HEK293T (cell line): Measurements from ENCODE around the gene KCTD6.

Experiments used
- CTCF ChIA-PET: fragments of 350-600 bp; formaldehyde crosslinking; extraction: SDS; loops from one replicate; lab custom pipeline; 2021; ENCODE audit warnings: antibody characterized with exemption, inconsistent platforms; lab: Yijun Ruan, JAX
- POLR2A ChIA-PET: fragments of 350-600 bp; formaldehyde crosslinking; extraction: SDS; loops from one replicate; lab custom pipeline; 2020; ENCODE audit warnings: antibody characterized with exemption, inconsistent platforms; lab: Yijun Ruan, JAX
- DNase-seq: peaks from one replicate; pipeline ENCODE4 v3.0.0; 2012; ENCODE audit warnings: mixed read lengths; ENCODE audit errors: extremely low spot score
- ARNT ChIP-seq: fragments of 450-650 bp; IDR thresholded peaks from 2 replicates; pipeline ENCODE4 v1.6.1; 2017; ENCODE audit warnings: mild to moderate bottlenecking
- BHLHE40 ChIP-seq: fragments of 450-650 bp; IDR thresholded peaks from 2 replicates; pipeline ENCODE4 v1.6.1; 2016; ENCODE audit warnings: mild to moderate bottlenecking, moderate library complexity, borderline replicate concordance
- CTBP1 ChIP-seq: fragments of 450-650 bp; IDR thresholded peaks from 2 replicates; pipeline ENCODE4 v1.6.1; 2016; ENCODE audit warnings: borderline replicate concordance
- ELF4 ChIP-seq: fragments of 450-650 bp; IDR thresholded peaks from 2 replicates; pipeline ENCODE4 v1.6.1; 2017; ENCODE audit warnings: antibody characterized with exemption
- FOXA1 ChIP-seq: fragments of 450-650 bp; IDR thresholded peaks from 2 replicates; pipeline ENCODE4 v1.6.1; 2016; ENCODE audit warnings: mild to moderate bottlenecking
- FOXK2 ChIP-seq: fragments of 450-650 bp; IDR thresholded peaks from 2 replicates; pipeline ENCODE4 v1.6.1; 2016; ENCODE audit warnings: mild to moderate bottlenecking
- FOXM1 ChIP-seq: fragments of 450-650 bp; IDR thresholded peaks from 2 replicates; pipeline ENCODE4 v1.6.1; 2017; ENCODE audit warnings: mild to moderate bottlenecking, borderline replicate concordance
- HDGF ChIP-seq: fragments of 450-650 bp; IDR thresholded peaks from 2 replicates; pipeline ENCODE4 v1.6.1; 2017; ENCODE audit warnings: antibody characterized with exemption, borderline replicate concordance
- L3MBTL2 ChIP-seq: fragments of 450-650 bp; conservative IDR thresholded peaks from 2 replicates; pipeline ENCODE4 v1.6.1; 2016; ENCODE audit warnings: mild to moderate bottlenecking
- LEF1 ChIP-seq: fragments of 450-650 bp; IDR thresholded peaks from 2 replicates; pipeline ENCODE4 v1.6.1; 2017; ENCODE audit warnings: mild to moderate bottlenecking, borderline replicate concordance
- NFRKB ChIP-seq: fragments of 450-650 bp; IDR thresholded peaks from 2 replicates; pipeline ENCODE4 v1.6.1; 2016; ENCODE audit warnings: mild to moderate bottlenecking, moderate library complexity
- PKNOX1 ChIP-seq: fragments of 450-650 bp; IDR thresholded peaks from 2 replicates; pipeline ENCODE4 v1.6.1; 2016
- SP1 ChIP-seq: fragments of 450-650 bp; IDR thresholded peaks from 2 replicates; pipeline ENCODE4 v1.6.1; 2017
- SUZ12 ChIP-seq: fragments of 450-650 bp; IDR thresholded peaks from 2 replicates; pipeline ENCODE4 v1.6.1; 2016; ENCODE audit warnings: mild to moderate bottlenecking
- TARDBP ChIP-seq: fragments of 450-650 bp; IDR thresholded peaks from 2 replicates; pipeline ENCODE4 v1.6.1; 2016
- ZNF384 ChIP-seq: fragments of 450-650 bp; IDR thresholded peaks from 2 replicates; pipeline ENCODE4 v1.6.1; 2016

KCTD6 gene

DNA sequence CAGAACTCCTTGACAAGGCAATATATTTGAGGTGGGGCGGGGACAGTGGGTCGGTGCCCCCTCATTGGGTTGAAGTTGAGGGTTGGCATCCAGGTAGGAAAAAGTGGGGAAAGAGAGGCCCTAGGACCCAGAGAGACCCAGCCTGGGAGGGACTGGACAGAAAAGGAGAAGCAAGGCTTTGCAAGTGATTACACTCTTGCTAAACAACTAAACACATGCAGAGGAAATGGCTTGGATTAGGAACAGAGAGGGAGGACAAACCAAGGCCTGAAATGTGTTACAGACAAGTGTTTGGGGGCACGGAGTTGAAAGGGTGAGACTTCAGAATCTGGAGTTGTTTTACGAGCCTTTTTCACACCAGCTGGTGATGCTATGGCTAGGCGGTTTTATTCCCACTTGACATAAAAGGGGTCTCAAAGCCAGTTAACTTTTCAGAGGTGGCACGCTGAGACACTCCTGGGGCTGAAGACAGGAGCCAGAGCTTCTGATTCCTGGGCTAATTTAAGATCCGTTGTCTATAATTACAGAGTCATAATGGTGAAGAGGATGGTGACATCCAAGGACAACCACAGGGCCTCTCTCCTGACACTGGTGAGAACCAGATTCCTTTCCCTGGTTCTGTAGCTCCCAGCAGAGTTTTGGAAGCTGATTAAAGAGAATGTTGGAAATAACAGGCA is 7.7 kb upstream of the KCTD6 start:
- no peak for TF ChIP-seq SP1
- TF ChIP-seq BHLHE40: no peak
- no peak for TF ChIP-seq FOXM1
- no peak for TF ChIP-seq L3MBTL2
- no peak for TF ChIP-seq TARDBP
- no peak for TF ChIP-seq ELF4
- no peak for TF ChIP-seq NFRKB
- TF ChIP-seq CTBP1: no peak
- TF ChIP-seq PKNOX1: no peak
- TF ChIP-seq HDGF: no peak
- no peak for TF ChIP-seq SUZ12
- no peak for TF ChIP-seq ARNT
- TF ChIP-seq FOXK2: no peak
- TF ChIP-seq LEF1: no peak
- no peak for TF ChIP-seq FOXA1
- TF ChIP-seq ZNF384: no peak
- CTCF ChIA-PET: interaction anchor here (0.7 to 1.2 kb wide), 2 partner anchors 72 to 184 kb away, joined by 3 to 4 read pairs; no protein-coding TSS in a partner anchor
- no peak for DNase-seq
- POLR2A ChIA-PET: no interaction called here

GRCh38 chr3:58484722-58485069 is 7.2 kb upstream of the KCTD6 start:
- ChIA-PET CTCF (interaction anchor here (1.2 kb wide), 1 partner anchor 185 kb away, joined by 3 read pairs; no protein-coding TSS in a partner anchor), POLR2A (no interaction called here)
- DNase-seq: no peak
- TF ChIP-seq ZNF384 (no peak), CTBP1 (no peak), FOXM1 (no peak), FOXK2 (no peak), SUZ12 (no peak), L3MBTL2 (no peak), LEF1 (no peak), FOXA1 (no peak), BHLHE40 (no peak), HDGF (no peak), ELF4 (no peak), NFRKB (no peak), TARDBP (no peak), ARNT (no peak), SP1 (no peak), PKNOX1 (no peak)

DNA sequence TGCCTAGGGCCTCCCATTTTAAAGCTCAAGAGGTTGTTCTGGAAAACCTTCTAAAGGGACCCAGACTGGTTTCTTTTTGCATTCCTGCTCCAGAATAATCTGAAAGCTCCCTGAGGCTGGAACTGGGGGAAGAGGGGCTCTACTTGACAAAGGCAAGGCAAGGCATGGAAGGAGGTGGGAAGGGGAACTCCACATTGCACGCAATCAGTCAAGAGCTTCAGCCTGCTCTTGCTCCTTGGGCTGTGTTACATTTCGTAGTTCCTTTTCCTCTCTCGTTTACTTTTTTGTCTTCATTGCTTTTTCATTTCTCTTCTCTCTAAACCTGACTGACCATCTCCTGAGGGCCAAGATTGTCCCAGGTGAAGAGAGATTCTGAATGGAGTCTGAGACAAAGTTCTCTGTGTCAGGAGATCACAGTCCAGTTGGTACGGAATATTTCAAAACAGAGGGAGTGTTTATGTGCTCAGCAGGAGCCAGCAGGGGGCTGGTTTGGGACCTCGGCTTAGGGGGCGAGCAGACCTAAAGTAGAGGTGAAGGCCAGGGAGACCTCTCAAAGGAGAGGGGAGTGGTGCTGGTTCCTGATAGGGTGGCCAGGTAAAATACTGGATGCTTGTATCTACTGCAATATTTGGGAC is 6.0 kb upstream of the KCTD6 start:
- ChIA-PET POLR2A (interaction anchor here (1.1 kb wide), 1 partner anchor 14 kb away, joined by 4 read pairs; no protein-coding TSS in a partner anchor), CTCF (no interaction called here)
- no peak for TF ChIP-seq LEF1
- no peak for TF ChIP-seq FOXK2
- TF ChIP-seq CTBP1: no peak
- TF ChIP-seq ZNF384: no peak
- TF ChIP-seq PKNOX1: no peak
- TF ChIP-seq TARDBP: no peak
- no peak for TF ChIP-seq HDGF
- TF ChIP-seq FOXM1: no peak
- TF ChIP-seq FOXA1: no peak
- no peak for TF ChIP-seq SUZ12
- no peak for TF ChIP-seq ARNT
- DNase-seq: no peak

- POLR2A ChIA-PET: interaction anchor here (1.1 to 1.8 kb wide), 2 partner anchors 54 to 181 kb away, joined by 3 to 5 read pairs; partner anchors contain the start of genes HTD2, PDHB and RPP14
- no peak for DNase-seq
- CTCF ChIA-PET: interaction anchor here (0.7 kb wide), 2 partner anchors 15 to 50 kb away, joined by 3 to 4 read pairs; no protein-coding TSS in a partner anchor
- TF ChIP-seq SUZ12 (no peak), ARNT (no peak), HDGF (no peak), PKNOX1 (no peak), LEF1 (no peak), SP1 (no peak), L3MBTL2 (no peak), FOXK2 (no peak), FOXM1 (no peak), BHLHE40 (no peak), FOXA1 (no peak), ELF4 (no peak), TARDBP (no peak), CTBP1 (no peak), ZNF384 (no peak), NFRKB (no peak)
These were observed 4.6 kb upstream of the KCTD6 start for GRCh38 chr3:58487140-58487886.
